Fibroblast of skin of scalp (primary cell): Measurements from ENCODE around the gene FERD3L.

Experiments used
- DNase-seq: peaks from one replicate; pipeline ENCODE4 v3.0.0-alpha.2; 2013

FERD3L gene

DNA sequence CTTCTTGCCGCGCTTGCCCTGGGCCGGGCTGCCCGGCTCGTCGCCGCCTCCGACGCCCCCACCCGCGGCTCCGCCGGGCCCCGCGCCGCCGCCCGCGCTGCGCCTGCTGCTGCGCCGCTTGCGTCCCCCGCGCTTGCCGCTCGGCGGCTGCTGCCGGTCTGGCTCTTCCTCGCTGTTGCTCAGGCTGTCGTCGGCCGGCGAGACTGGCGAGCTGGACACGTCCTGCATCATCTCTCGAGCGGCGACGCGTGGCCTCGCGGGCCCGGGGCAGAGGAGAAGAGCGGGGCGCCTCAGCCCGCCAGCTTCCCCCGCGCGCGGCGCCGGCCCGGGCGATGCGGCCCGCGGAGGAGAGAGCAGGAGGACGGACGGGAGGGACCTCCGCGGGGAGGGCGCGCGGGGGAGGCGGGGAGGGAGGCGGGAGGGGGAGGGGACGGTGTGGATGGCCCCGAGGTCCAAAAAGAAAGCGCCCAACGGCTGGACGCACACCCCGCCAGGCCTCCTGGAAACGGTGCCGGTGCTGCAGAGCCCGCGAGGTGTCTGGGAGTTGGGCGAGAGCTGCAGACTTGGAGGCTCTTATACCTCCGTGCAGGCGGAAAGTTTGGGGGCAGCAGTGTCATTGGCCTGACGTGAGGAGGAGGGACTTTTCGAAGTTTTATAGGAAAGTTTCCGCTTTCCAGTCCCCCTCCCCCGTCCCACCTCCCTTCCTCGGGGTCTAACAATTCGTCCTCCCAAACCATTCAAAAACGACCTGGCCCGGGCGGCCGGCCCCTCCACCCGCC, 27.9 kb downstream of the FERD3L start, which contains the start of gene TWIST1:
TWIST1 (minus strand) TSS at position 546 of the 779 bp plus-strand sequence; CDS start at position 231, 315 bp downstream.
- peak; percentile 100 for DNase-seq

DNA sequence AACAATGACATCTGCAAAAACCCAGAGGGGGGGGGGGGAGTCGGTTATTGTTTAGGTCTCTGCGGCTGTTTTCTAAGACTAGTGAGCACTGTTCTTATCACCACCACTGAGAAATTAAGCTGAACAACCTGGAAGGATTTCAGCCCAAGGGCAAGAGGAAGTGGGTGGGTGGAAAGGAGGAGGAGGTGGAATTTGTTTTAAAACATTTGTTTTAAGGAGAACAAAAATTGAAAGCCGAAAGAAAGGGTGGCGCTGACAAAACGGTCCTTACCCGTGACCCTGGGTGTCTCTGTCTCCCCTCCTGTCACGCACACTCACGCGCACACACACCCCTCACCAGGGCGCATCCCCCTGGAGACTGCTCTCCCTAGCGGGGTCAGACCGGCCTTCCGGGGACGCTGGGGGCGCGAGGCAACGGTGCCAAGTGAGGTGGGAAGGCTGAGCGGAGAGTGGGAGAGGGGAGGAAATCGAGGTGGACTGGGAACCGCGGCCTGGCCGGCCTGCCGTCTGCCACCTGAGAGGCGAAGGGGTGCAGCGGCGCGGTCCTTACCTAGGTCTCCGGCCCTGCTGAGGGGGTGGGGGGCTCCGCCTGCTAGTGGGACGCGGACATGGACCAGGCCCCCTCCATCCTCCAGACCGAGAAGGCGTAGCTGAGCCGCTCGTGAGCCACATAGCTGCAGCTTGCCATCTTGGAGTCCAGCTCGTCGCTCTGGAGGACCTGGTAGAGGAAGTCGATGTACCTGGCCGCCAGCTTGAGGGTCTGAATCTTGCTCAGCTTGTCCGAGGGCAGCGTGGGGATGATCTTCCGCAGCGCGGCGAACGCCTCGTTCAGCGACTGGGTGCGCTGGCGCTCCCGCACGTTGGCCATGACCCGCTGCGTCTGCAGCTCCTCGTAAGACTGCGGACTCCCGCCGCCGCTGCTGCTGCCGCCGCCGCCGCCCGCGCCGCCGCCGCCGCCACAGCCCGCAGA, 28.8 kb downstream of the FERD3L start:
- DNase-seq = peak; percentile 42

DNA sequence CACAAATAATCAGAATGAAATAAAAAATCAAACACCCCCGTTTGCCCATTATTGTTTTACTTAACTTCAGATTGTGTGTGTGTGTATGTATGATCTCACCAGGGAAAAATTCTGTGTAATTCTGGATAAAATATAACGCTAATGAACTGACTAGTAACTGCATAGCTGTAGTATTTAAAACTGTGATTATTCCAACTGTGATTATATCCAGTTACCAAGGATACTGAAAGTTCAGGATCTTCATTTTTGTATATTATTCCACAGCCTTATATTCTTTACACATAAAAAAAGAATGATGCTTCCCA, 30.7 kb downstream of the FERD3L start:
- no peak for DNase-seq

DNA sequence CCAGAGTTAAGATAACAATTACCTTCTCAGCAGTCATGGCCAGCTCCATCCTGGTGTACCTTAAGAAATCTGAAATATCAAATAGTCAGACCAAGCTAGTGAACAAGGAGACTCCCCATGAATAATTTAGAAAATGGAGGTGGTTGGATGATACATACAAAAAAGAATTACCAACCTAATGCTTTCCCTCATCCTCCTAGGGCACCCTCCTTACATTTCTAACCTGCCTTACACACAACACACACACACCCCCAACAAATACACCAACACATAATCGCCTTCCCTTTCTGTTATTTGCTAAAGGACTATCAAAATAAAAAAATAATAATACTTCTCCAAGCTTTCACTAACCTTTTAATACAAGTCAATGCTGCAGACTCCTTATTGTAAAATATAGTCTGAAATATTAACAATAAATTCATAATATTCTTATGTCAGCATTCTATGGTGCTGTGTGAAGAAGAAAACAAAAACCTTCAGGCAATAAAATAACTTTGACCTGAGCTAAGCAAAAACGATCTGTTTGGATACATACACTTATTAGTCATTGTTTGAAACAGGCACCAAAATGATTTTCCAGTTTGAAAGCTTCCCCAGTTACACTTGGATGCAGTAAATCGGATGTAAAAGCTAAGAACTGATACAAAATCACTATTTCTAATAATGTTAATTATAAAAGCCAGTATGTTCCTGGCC, 31.2 kb downstream of the FERD3L start:
- peak; percentile 29 for DNase-seq

DNA sequence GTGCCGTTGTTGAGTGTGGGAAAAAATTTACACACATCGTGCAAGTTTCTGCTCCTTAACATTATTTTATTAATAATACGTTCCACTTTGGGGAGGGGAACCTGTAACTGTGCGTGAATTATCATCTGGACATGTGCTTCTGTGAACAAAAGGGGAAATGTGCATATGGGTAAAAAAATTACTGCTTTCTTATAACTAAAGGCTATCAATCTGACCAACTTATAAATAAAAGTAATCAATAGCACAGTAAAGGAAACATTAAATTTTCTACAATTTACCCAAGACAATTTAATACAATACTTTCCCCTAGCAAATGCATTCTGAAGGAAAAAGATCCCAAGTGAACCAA, 32.2 kb downstream of the FERD3L start:
- DNase-seq = no peak

DNA sequence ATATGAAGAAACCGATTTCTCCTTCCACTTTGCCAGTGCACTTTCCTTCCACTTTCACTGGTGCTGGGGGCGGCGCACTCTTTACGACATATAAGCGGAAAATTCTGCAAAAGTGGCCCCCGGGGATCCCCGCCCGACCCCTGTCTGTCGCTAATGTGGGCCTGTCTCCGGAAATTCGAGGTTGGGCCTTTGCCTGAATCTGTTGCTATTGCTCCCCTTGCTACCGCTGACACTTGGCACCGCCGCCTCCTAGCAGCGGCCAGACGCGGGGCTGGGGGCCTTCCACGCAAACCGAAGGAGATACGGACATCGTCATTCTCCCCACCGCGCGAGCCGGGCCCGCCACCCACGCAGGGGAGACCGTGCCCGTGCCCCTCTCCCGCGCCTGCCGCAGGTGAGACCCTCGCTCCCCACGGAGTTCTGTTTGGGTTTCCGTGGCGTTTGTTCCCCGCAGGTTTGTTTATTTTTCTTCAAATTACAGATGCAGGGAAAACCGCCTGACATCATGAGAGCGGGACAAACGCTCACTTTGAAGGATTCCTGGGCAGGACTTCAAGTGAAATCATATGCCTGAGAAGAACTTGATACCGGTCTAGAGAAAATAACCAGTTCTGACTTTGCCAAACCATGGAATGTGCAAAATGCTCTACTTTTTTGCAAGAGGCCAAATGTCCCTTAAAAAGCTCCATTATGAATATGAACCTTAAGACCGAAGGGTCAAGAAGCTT, 32.8 kb downstream of the FERD3L start:
- DNase-seq = no peak

DNA sequence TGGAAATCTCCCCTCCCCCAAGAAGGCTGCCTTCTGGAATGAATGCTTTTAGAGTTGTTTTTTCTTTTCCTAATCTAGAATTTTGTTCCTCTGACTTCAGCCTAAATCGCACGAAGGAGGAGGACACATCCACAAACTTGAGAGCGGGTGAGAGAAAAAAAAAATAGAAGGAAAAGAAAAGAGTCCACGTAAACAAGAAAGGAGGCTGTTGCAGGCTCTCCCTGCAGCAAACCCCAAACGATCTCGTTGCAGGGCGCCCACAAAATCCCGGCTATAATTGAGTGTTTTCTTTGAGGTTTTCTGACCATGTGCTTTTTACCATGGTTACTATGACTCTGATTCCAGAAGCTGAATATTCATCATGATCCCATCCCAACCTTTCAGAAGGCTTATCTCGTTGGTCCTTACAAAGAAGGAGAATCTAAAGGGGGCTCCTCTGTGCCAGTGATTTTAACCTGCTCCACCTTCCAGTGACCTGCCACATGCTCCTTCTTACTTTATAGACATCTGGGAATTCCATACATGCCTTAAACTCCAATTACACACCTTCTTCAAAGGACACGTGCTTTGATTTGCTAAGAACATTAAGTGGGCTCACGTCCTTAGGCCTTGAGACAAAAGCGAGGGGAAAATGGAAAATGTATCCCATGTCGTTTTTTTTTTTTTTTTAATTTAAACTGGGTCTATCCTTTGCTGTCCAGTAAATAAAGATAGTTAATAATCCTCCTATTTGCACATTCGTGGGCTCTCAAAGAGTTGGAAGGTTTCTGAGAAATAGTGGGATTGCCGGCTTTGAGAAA, 33.5 kb downstream of the FERD3L start:
- DNase-seq = peak; percentile 86

DNA sequence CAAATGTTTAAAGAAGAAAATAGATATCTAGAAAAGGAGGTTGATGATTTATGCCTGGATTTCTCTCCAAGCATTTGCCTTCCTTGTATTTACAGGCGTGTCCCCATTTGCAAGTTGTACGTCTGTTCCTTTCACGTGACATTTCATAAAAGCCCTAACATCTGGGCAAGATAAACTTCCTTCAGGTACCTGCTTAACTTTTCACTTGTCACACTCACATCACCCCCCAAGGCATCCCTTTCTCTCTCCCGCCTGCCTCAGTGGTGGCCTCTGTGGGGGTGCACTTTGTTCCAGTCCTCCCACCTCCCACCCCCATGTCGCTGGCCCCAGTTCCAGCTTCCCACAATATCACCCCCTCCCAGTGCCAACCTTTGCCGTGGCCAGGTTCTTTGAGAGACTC, 34.4 kb downstream of the FERD3L start:
- DNase-seq = no peak

DNA sequence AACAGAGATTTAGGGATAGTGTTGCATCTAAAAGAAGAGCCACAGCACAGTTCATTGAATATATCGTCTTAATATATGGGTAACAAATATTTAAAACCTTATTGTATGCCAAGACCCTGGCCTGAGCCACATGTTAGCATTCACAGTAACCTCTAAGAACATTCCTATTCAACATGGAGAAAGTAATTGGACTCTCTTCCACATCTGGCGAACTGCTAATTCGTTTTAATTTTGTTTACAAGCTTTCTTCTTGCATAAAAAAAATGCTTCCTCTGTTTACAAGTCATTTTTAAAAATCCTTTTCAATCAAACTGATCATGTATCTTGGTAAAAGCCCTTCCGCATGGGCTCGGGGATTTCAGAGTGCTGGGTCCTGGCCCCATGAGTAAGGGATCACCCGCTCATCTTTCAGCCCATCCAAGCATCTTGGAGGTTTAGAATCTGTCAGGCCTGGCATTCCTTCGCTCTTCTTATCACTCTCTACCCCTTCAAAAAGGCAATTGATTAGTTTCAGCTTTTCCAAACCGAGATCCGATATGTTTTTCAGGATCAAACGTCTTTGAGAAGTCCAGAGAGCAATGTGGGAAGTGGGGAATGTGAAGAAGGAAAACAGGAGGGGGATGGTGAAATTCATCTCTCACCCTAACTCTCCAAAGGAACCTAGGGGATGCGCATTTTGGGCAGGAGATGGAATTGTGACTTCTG, 35.0 kb downstream of the FERD3L start:
- no peak for DNase-seq

DNA sequence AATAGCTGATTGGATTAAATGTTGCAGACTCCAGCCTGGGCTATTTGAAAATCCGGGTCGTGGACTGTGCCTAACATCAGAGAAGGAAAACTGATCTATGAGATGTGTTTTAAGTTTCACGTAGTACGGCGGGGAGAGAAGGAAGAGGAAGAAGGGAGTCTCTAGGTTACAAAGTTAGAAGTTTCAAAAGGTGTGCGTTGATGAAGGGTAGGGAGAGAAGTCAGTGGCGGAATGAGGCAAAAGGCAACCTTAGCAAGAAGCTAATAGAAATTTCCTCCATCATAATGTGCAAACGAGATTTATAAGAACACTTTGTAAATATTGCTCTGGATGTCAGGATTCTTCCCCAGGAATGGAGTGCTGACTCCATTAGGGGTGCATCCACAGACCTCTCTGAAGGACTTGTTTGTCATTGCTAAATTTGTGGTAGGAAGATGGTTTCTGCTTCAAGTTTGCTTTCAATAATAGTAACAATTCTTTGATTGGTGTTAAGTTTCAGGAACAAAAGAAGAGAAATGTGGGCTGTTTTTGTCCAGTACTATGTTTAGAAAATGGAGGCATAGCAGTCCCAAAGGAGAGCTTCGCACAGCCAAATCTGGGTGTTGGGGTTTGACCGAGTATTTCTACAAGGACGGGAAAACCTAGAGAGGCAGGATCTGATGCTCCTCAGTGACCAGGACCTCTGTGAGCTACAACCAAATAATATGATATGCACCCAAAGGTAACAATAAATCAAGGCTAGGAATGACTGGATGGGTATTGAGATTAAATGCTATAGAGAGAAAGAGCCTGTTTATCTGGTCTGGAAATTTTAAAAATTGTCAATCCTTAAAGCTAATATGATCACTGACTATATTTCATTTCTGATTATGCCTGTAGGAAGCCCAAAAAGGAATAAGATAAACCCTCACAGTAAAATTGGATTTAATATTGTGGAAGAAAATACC, 35.9 kb downstream of the FERD3L start:
- peak; percentile 55 for DNase-seq

DNA sequence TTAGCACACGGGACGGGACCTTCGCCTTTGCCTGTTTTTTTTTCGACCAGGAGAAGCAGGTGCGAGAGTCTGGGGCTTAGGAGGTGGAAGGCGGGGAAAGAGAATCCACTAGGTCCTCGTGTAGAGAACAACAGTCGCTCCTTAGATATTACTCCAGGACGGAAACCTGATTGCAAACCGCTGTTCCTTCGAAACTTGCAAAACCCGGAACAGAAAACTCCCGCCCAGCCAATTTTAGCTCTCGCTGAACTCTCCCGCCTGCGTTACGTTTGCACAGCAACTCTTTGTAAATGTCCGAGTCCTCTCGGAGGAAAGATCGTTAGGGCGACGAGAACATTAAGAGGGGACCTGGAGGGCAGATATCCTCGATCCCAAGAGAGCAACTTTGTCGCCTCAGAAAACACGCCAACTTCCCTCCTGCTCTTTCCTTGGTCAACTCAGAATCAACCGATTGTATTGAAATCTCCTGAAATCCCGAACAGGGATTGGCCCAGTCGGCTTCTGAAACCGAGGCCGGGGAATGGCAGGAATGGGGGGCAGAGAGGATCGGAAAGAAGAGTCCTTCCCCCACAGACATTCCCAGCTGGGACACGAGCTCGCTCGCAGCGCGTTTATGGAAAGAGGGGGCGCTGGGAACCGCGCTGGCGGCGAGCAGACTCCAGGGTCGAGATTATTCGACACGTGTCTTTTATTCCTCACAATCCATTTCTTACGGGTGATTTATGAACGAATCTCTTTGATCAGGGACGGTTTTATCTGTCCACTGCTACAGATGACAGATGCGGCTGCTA, 37.7 kb downstream of the FERD3L start:
- peak; percentile 92 for DNase-seq

DNA sequence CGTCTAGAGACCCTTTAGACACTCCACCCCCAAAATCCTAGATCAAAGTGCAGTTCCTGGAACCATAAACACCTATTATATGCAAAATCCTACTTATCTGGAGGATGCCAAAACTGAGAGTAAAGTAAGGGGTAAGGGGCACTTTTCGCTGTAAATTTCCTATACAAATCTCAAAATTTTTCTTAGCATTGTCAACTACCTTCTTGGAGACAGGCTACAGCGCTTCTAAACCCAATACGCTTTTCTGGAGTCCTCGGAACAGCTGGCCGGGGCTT, 38.2 kb downstream of the FERD3L start:
- no peak for DNase-seq

DNA sequence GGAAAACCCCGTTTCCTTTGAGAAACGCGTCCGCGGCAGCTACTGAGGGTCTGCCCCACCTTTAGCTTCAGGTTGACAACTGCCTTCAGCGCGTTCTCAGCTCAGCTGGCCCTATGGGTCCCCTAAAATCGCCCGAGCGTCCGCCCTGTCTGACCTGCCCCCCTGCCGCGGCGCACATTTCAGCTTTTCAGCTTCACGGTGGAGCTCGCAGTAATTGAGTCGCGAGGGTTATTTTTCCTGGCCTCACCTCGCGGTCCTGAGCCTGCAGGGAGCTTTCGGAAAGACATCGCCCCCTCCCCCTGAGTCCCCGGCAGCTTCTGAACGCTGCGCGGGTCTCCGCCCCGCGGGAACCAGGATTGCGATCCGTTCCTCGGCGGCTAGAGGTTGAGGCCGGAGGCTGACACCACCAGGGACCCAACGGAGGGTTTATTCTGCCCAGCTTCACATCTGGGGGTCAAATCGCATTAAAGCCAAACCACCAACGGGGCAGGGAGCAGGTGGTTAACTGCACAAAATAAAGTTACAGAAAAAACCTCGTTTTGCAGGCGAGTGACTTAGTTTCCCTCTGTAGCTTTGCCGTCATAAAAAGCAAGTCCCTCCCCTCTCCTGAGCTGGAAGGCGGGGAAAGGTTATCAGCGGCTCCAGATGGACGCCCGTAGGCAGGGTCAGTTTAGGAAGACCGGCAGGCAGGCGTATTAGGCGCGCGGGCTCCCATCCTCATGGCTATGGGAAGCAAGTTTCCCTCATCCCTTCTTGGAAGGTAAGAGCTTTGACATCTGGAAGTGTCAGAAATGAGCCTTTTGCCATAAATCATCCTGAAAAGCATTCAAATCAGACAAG, 38.8 kb downstream of the FERD3L start:
- peak; percentile 52 for DNase-seq

DNA sequence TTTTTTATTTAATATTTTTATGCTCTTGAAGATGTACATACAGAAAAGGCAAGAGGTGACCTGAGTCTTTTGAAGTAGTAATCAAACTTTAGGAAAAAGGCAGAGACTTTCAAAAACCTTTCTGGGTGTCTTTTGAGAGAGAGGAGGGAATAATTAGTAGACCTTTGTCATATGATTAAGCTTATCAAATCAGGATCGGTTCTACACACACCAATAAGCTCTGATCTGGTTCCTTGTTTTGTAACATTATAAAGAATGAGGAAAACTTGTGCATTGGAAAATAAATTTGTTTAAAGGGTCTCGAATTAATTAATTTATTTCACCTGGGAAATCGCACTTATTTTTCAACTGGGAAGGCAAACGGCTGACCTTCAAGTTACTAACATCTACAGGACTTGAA, 39.7 kb downstream of the FERD3L start:
- peak; percentile 36 for DNase-seq

DNA sequence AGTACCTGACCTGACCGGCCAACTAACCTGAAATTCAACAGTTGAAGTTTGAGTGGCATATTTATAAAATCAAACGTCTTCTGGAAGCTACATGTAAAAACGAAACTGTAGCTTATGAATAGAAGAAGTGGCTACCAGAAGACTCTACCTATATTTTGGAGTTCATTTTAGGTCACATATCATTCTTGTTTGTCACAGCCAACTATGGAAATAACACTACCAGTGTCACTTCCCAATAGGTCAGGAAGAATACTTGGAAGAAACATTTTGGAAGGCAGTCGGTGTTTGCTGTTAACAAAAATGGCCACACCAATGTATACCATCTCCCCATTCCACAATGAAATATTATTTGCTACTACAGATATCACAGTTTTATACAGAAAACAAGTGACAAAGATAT, 40.4 kb downstream of the FERD3L start:
- DNase-seq = peak; percentile 46

DNA sequence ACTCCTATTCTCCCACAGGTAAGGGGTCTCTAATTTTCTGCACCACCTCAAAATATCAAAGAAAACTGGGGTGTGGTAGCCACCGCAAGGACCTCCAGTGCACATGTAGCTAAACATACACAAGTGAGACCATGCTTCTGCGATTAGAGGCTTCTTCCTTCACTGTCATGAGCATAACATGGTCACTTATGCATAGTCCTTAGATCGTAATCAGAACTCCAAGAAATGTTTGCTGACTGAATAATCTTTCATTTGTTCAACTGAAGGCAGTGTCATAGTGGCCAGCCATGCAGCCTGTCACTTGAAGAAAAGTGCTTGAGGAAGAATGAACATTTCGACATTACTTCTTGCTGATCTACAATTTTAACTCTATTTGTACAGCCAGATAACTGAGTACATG, 42.3 kb downstream of the FERD3L start:
- peak; percentile 40 for DNase-seq

DNA sequence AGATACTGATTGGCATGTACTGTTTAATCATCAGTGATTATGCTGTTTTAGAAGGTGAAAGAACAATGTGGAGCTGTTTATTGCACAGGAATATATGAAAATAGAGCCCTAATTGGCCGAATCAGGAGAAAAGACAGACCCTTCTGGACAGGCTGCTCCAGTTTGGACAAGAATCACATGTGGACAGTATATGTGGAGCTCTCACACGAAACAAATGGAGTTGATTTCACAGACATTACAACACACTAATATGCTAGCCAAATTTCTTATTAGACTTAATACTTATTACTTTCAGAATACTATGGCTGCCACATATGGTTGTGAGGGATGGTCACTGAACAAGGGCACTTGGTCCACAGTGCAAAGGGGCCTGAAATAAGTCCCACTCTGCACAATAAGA, 43.3 kb downstream of the FERD3L start:
- DNase-seq = peak; percentile 62

DNA sequence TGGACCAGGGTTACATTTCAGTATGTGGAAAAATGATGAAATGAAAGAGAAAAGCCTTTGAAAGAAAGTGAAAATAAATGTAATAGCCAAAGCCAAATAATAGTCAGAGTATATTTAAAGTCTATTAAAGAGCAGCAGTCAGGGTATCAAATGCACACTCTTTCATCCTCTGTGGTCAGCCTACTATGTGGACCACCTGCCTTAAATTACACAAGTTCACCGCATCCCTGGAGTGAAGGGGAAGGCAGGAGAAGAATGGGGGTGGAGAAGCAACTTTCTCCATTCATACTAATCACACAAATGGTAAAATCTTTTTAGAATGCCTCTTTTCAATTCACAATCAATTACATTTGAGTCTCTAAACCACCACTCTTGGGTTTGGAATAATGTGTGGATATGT, 43.7 kb downstream of the FERD3L start:
- DNase-seq = peak; percentile 65
